ENCODE data around the gene LILRB5. TPM values are rescaled to one million over a fixed set of nuclear protein-coding genes. Genes with fewer than 3 reads are reported as not detected.

The LILRB5 gene
- total RNA-seq, 1 donor from 2014 or later = 7.7 TPM

- ATAC-seq (ENCODE audit: poor library complexity) (no peak), DNase-seq (no peak)
- intact Hi-C loops (cut with DNase I) = no loop called here
These were observed 50.8 kb downstream of the LILRB5 start for GRCh38 chr19:54206030-54206830.

- DNase-seq = no peak
These were observed 52.2 kb downstream of the LILRB5 start for GRCh38 chr19:54204767-54205468.

GRCh38 chr19:54203151-54203611, 53.9 kb downstream of the LILRB5 start:
- no peak for ATAC-seq (ENCODE audit: poor library complexity)
- intact Hi-C loops (cut with DNase I) = no loop called here
- DNase-seq = no peak

More at GRCh38 chr19:54204767-54205468, 52.2 kb downstream of the LILRB5 start:
- intact Hi-C loops (cut with DNase I) = no loop called here
- ATAC-seq (ENCODE audit: poor library complexity) = no peak

DNA sequence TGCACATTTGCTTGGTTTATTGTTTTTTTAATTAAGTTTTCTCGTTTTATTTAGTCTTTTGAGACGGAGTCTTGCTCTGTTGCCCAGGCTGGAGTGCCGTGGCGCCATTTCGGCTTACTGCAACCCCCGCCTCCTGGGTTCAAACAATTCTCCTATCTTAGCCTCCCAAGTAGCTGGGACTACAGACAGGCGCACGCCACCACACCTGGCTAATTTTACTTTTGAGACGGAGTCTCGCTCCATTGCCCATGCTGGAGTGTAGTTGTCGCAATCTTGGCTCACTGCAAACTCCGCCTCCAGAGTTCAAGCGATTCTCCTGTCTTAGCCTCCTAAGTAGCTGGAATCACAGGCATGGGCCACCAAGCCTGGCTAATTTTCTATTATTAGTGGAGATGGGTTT, 55.1 kb downstream of the LILRB5 start:
- intact Hi-C loops (cut with DNase I) = no loop called here
- ATAC-seq (ENCODE audit: poor library complexity) (no peak), DNase-seq (no peak)

DNA sequence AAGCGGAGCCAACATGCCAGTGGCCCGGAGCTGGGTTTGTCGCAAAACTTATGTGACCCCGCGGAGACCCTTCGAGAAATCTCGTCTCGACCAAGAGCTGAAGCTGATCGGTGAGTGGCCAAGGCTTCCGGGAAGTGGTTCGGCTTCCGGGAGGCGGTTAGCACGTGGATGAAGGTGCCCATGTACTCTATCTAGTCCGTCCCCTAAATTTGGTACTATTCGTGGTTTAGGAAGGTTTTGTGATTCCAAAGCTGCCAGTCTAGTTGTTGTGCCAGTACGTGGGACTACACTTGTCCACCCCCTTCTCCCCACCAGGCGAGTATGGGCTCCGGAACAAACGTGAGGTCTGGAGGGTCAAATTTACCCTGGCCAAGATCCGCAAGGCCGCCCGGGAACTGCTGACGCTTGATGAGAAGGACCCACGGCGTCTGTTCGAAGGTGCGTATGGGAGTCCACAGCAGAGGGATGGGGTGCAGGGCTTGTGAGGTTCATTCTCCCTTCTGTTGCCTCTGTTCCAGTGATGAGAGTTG, 55.8 kb downstream of the LILRB5 start:
- intact Hi-C loops (cut with DNase I) = no loop called here
- ATAC-seq (ENCODE audit: poor library complexity) (no peak), DNase-seq (no peak)

Small RNA genes within 50 kb of the gene (microRNA-seq; reads per million reads assigned to microRNA genes)
- gene MIR4752 = not detected

Other genes starting within 250 kb of the LILRB5 start
- gene VSTM1, start 193.4 kb downstream of the LILRB5 start, total RNA-seq = not detected
- gene TARM1, start 175.9 kb downstream of the LILRB5 start, total RNA-seq = not detected
- gene OSCAR, start 156.5 kb downstream of the LILRB5 start, total RNA-seq = 0.54 TPM
- 493 TPM for gene NDUFA3, start 154.4 kb downstream of the LILRB5 start, total RNA-seq
- 9.4 TPM for gene TFPT, start 141.6 kb downstream of the LILRB5 start, total RNA-seq
- gene PRPF31, start 141.5 kb downstream of the LILRB5 start, total RNA-seq = 39.9 TPM
- gene CNOT3, start 119.5 kb downstream of the LILRB5 start, total RNA-seq = 17.6 TPM
- gene LENG1, start 97.6 kb downstream of the LILRB5 start, total RNA-seq = 6.5 TPM
- 0.91 TPM for gene TMC4, start 84.1 kb downstream of the LILRB5 start, total RNA-seq
- 12.7 TPM for gene MBOAT7, start 67.7 kb downstream of the LILRB5 start, total RNA-seq
- 14.3 TPM for gene TSEN34, start 66.0 kb downstream of the LILRB5 start, total RNA-seq
- gene RPS9, start 56.4 kb downstream of the LILRB5 start, total RNA-seq = 651 TPM
- gene LILRB3, start 34.3 kb downstream of the LILRB5 start, total RNA-seq = 3.6 TPM
- gene LILRA6, start 14.5 kb downstream of the LILRB5 start, total RNA-seq = 1.8 TPM
- gene LILRB2, start 23.8 kb upstream of the LILRB5 start, total RNA-seq = 1.8 TPM
- gene LILRA5, start 55.9 kb upstream of the LILRB5 start, total RNA-seq = 1.3 TPM
- gene LILRA4, start 81.9 kb upstream of the LILRB5 start, total RNA-seq = not detected
- gene LAIR1, start 107.7 kb upstream of the LILRB5 start, total RNA-seq = 6.3 TPM
- gene TTYH1, start 158.2 kb upstream of the LILRB5 start, total RNA-seq = 1.5 TPM
- 56.0 TPM for gene LENG8, start 191.9 kb upstream of the LILRB5 start, total RNA-seq
- 1.1 TPM for gene LENG9, start 206.5 kb upstream of the LILRB5 start, total RNA-seq
- gene CDC42EP5, start 216.0 kb upstream of the LILRB5 start, total RNA-seq = 11.6 TPM
- not detected for gene LAIR2, start 245.6 kb upstream of the LILRB5 start, total RNA-seq